Measurements from ENCODE around the gene CD300A.
"Not testable (repeated sequence)": the region's sequence is repeated elsewhere in the genome, so short reads cannot be mapped to it uniquely, and the experiment has no call there.

Gene CD300A

DNA sequence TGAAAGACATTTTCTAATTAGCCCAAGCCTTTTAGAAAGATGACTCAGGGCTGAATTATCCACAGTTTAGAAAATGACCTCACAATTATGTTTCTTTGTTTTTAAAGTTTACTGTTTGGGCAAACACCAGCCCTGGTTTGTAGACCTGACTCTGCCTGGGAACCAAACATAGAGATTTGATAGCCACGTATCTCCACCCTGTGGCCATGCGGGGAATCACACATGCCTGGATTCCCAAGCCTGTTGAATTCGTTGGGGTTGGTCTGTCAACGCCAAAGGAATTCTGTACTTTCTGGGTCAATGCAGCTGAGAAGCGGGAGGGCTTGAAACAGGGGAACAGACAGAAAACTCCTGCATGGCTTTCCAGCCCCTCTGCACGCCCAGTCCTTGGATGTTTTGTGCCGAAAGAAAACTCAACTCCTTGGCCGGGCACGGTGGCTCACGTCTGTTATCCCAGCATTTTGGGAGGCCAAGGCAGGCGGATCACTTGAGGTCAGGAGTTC is 26.9 kb downstream of the CD300A start:
- DNase-seq (ENCODE audit: insufficient read length), result peak; percentile 51
- TF ChIP-seq TAF1 (IDR thresholded peaks at IDR 0.05; ENCODE audit: borderline replicate concordance, low read depth, low read length), result no peak
- TF ChIP-seq POLR2A (IDR thresholded peaks at IDR 0.05; ENCODE audit: low read depth, low read length), result no peak
- no peak for TF ChIP-seq POLR2AphosphoS5 (IDR thresholded peaks at IDR 0.05; ENCODE audit: low read depth, low read length)
- peak; percentile 85 for FAIRE-seq

DNA sequence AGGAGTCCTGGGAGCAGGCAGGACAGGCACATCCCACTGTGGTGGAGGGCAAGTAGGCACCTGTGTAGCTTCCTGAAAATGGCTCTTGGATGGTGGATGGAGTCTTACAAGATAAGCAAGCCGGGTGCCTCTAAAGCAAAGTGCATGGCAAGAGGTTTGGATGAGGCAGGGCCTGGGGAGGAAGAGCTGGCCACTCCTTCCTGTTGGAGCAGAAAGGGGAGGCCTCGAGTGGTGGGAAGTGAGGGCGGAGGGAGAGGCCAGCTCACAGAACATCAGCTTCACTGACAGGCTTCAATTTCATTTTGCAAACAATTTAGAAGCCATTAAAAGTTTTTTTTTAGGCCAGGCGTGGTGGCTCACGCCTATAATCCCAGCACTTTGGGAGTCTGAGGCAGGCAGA is 31.0 kb downstream of the CD300A start:
- FAIRE-seq (no peak), DNase-seq (ENCODE audit: insufficient read length) (no peak)
- TF ChIP-seq POLR2AphosphoS5 (IDR thresholded peaks at IDR 0.05; ENCODE audit: low read depth, low read length) (no peak), POLR2A (IDR thresholded peaks at IDR 0.05; ENCODE audit: low read depth, low read length) (no peak), TAF1 (IDR thresholded peaks at IDR 0.05; ENCODE audit: borderline replicate concordance, low read depth, low read length) (no peak)

DNA sequence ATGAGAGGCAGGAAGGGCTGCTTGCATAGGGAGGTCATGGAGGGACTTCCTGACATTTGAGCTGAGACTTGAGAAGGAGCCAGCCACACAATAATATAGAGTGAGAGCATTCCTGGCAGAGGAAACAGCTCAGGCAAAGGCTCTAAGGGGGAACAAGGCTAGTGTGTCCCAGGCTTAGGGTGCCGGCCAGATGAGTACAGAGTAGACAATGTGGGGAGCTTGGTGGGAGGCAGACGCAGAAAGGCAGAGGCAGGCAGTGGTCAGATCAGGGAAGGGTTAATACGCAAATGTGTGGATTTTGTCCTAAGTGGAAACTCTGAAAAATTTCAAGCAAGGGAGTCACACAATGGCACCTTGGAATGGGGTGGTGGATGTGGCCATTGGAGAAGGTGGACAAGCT is 33.6 kb downstream of the CD300A start:
- FAIRE-seq (no peak), DNase-seq (ENCODE audit: insufficient read length) (no peak)
- TF ChIP-seq TAF1 (IDR thresholded peaks at IDR 0.05; ENCODE audit: borderline replicate concordance, low read depth, low read length) (no peak), POLR2AphosphoS5 (IDR thresholded peaks at IDR 0.05; ENCODE audit: low read depth, low read length) (no peak), POLR2A (IDR thresholded peaks at IDR 0.05; ENCODE audit: low read depth, low read length) (no peak)

DNA sequence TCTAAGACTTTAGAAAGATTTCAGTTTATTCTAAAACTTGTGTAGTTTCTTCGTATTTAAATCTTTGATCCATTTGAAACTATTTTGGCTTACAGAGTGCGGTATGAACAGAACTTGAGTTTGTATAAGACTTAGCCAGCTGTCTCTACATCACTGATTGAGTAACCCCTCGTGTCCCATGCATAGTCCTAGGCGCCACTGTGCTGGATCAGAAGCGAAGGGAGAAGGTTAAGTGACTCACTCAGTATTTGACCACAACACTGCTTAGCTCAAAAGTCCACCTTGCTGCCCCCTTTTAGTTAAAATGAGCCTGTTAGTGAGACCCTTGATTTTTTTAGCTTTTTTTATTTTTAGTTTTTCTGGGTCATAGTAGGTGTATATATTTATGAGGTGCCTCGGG is 36.4 kb downstream of the CD300A start:
- no peak for TF ChIP-seq POLR2A (IDR thresholded peaks at IDR 0.05; ENCODE audit: low read depth, low read length)
- no peak for TF ChIP-seq TAF1 (IDR thresholded peaks at IDR 0.05; ENCODE audit: borderline replicate concordance, low read depth, low read length)
- no peak for TF ChIP-seq POLR2AphosphoS5 (IDR thresholded peaks at IDR 0.05; ENCODE audit: low read depth, low read length)
- DNase-seq (ENCODE audit: insufficient read length) (no peak), FAIRE-seq (no peak)

DNA sequence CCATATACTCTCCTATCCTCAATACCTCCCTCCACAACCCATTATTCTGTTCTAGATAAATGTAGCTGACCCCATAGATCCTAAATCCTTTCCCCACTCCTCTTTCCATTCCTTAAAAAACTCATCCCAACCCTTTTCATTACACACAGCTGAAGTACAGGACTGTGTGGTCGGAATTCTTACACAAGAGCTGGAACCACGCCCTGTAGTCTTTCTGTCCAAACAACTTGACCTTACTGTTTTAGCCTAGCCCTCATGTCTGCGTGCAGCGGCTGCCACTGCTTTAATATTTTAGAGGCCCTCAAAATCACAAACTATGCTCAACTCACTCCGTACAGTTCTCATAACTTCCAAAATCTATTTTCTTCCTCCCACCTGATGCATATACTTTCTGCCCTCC is 37.5 kb downstream of the CD300A start:
- not testable (repeated sequence) for FAIRE-seq; DNase-seq (ENCODE audit: insufficient read length)

DNA sequence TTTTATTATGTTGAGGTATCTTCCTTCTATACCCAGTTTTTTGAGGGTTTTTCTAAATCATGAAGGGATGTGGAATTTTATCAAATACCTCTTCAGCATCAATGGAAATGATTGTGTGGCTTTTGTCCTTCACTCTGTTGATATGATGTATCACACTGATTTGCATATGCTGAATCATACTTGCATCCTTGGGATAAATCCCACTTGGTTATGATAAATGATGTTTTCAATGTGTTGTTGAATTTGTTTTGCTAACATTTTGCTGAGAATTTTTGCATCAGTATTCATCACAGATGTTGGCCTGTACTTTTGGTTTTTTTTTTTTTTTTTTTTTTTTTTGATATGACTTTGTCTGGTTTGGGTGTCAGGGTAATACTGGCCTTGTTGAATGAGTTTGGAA is 41.7 kb downstream of the CD300A start:
- no peak for TF ChIP-seq POLR2AphosphoS5 (IDR thresholded peaks at IDR 0.05; ENCODE audit: low read depth, low read length)
- no peak for TF ChIP-seq POLR2A (IDR thresholded peaks at IDR 0.05; ENCODE audit: low read depth, low read length)
- TF ChIP-seq TAF1 (IDR thresholded peaks at IDR 0.05; ENCODE audit: borderline replicate concordance, low read depth, low read length), result no peak
- FAIRE-seq (no peak), DNase-seq (ENCODE audit: insufficient read length) (no peak)

DNA sequence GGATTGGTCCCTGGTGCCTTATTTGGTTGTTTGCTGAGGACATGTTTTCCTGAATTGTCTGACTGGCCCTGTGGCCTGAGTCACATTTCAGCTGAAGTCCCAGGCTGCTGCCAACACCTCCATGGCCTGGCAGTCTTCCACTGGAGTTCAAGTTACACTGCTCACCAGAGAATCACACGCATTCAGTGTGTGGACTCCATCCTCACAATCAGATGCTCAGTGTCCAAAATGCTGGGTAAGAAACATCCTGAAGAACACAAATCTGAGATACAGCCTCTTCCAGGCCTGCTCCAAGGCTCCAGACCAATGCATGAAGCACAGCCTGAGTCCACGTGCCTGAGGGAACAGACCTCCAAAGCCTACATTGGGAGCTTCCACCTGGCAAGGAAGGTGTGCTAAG is 45.6 kb downstream of the CD300A start:
- TF ChIP-seq POLR2A (IDR thresholded peaks at IDR 0.05; ENCODE audit: low read depth, low read length), result no peak
- TF ChIP-seq TAF1 (IDR thresholded peaks at IDR 0.05; ENCODE audit: borderline replicate concordance, low read depth, low read length), result no peak
- TF ChIP-seq POLR2AphosphoS5 (IDR thresholded peaks at IDR 0.05; ENCODE audit: low read depth, low read length), result no peak
- DNase-seq (ENCODE audit: insufficient read length) (no peak), FAIRE-seq (no peak)

DNA sequence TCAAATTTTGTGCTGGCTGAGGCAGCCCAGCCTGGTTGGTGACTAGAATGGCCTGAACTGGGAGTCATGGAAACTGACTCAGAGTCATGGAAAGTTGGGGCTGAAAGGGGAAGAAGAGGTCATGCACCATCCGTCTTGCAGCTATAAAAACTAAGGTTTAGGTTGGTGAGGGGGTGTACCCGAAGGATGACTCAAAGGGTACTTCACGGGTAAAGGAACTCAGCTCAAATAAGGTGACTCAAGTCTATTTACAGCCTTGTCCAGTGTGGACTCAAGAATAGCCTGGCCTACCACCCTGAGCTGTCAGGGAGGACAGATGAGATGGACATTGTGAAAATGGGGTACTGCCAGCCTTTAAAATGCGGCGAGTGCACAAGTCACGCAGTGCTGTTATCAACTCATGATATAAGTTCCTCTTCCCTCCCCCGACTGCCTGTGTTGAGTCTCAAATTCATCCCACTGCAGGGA is 46.2 kb downstream of the CD300A start:
- no peak for TF ChIP-seq POLR2A (IDR thresholded peaks at IDR 0.05; ENCODE audit: low read depth, low read length)
- TF ChIP-seq POLR2AphosphoS5 (IDR thresholded peaks at IDR 0.05; ENCODE audit: low read depth, low read length), result no peak
- TF ChIP-seq TAF1 (IDR thresholded peaks at IDR 0.05; ENCODE audit: borderline replicate concordance, low read depth, low read length), result no peak
- DNase-seq (ENCODE audit: insufficient read length) (no peak), FAIRE-seq (no peak)

DNA sequence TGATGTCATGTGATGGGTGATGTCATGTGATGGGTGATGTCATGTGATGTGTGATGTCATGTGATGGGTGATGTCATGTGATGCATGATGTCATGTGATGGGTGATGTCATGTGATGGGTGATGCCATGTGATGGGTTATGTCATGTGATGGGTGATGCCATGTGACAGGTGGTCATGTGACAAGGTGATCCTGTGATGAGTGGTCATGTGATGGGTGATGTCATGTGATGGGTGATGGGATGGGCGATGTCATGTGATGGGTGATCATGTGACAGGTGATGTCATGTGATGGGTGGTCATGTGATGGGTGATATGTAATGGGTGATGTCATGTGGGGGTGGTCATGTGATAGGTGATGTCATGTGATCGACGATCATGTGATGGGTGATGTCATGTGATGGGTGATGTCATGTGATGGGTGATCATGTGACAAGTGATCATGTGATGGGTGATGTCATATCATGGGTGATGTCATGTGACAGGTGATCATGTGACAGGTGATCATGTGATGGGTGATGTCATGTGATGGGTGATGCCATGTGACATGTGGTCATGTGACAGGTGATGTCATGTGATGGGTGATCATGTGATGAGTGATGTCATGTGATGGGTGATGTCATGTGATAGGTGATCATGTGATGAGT is 47.7 kb downstream of the CD300A start:
- DNase-seq (ENCODE audit: insufficient read length) (no peak), FAIRE-seq (peak; percentile 91)

DNA sequence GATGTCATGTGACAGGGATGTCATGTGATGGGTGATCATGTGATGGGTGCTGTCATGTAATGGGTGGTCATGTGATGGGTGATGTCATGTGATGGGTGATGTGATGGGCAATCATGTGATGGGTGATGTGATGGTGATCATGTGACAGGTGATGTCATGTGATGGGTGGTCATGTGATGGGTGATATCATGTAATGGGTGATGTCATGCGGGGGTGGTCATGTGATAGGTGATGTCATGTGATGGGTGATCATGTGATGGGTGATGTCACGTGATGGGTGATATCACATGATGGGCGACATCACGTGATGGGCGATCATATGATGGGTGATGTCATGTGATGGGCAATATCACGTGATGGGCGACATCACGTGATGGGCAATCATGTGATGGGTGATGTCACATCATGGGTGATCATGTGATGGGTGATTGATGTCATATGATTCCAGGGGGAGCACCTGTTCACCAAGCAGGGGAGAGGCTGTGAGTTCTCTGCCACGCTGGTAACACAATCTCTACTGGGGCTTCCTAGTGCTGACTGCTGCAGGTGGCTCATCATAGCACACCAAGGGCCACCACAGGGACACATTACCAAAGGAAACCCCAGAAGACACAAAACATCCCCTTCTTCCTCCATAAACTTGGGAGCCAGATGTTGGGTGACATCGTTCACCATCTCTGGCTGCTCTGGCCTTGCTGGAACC is 48.3 kb downstream of the CD300A start:
- DNase-seq (ENCODE audit: insufficient read length) (no peak), FAIRE-seq (peak; percentile 85)
- TF ChIP-seq TAF1 (IDR thresholded peaks at IDR 0.05; ENCODE audit: borderline replicate concordance, low read depth, low read length) (no peak), POLR2A (IDR thresholded peaks at IDR 0.05; ENCODE audit: low read depth, low read length) (no peak), POLR2AphosphoS5 (IDR thresholded peaks at IDR 0.05; ENCODE audit: low read depth, low read length) (no peak)

More for the DNA sequence above, 47.7 kb downstream of the CD300A start:
- no peak for TF ChIP-seq POLR2A (IDR thresholded peaks at IDR 0.05; ENCODE audit: low read depth, low read length)
- no peak for TF ChIP-seq TAF1 (IDR thresholded peaks at IDR 0.05; ENCODE audit: borderline replicate concordance, low read depth, low read length)
- TF ChIP-seq POLR2AphosphoS5 (IDR thresholded peaks at IDR 0.05; ENCODE audit: low read depth, low read length), result peak; percentile 23; the same call in 1 of the 2 replicates

DNA sequence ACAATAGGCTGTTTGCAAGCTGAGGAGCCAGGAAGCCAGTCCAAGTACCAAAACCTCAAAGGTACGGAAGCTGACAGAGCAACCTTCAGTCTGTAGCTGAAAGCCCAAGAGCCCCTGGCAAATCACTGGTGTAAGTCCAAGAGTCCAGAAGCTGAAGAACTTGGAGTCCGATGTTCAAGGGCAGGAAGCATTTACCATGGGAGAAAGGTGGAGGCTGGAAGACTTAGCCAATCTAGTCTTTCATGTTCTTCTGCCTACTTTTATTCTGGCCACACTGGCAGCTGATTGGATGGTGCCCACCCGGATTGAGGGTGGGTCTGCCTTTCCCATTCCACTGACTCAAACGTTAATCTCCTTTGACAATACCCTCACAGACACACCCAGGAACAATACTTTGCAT is 49.5 kb downstream of the CD300A start:
- DNase-seq (ENCODE audit: insufficient read length) (no peak), FAIRE-seq (no peak)
- TF ChIP-seq POLR2A (IDR thresholded peaks at IDR 0.05; ENCODE audit: low read depth, low read length), result no peak
- TF ChIP-seq POLR2AphosphoS5 (IDR thresholded peaks at IDR 0.05; ENCODE audit: low read depth, low read length), result no peak
- TF ChIP-seq TAF1 (IDR thresholded peaks at IDR 0.05; ENCODE audit: borderline replicate concordance, low read depth, low read length), result no peak
